Femur (tissue), 1 donor: ENCODE results near the gene PABPC1L.

Source experiments
- DNase-seq: peaks from one replicate; pipeline ENCODE4 v3.0.0-alpha.2; 2017

Gene PABPC1L

GRCh38 chr20:44970243-44970757 is 60.4 kb downstream of the PABPC1L start:
- DNase-seq: no peak

GRCh38 chr20:44973053-44973452 is 63.2 kb downstream of the PABPC1L start:
- DNase-seq: no peak

GRCh38 chr20:44976698-44977097 is 66.8 kb downstream of the PABPC1L start:
- DNase-seq: no peak

GRCh38 chr20:44979090-44979621 is 69.3 kb downstream of the PABPC1L start:
- peak; percentile 47 for DNase-seq

GRCh38 chr20:44981736-44982406 is 72.0 kb downstream of the PABPC1L start:
- no peak for DNase-seq

- no peak for DNase-seq
These were observed 73.3 kb downstream of the PABPC1L start for GRCh38 chr20:44983093-44983674.

- no peak for DNase-seq
These were observed 78.8 kb downstream of the PABPC1L start for GRCh38 chr20:44988631-44989171.
